ENCODE data around the gene ALDH3B1.

Gene ALDH3B1

DNA sequence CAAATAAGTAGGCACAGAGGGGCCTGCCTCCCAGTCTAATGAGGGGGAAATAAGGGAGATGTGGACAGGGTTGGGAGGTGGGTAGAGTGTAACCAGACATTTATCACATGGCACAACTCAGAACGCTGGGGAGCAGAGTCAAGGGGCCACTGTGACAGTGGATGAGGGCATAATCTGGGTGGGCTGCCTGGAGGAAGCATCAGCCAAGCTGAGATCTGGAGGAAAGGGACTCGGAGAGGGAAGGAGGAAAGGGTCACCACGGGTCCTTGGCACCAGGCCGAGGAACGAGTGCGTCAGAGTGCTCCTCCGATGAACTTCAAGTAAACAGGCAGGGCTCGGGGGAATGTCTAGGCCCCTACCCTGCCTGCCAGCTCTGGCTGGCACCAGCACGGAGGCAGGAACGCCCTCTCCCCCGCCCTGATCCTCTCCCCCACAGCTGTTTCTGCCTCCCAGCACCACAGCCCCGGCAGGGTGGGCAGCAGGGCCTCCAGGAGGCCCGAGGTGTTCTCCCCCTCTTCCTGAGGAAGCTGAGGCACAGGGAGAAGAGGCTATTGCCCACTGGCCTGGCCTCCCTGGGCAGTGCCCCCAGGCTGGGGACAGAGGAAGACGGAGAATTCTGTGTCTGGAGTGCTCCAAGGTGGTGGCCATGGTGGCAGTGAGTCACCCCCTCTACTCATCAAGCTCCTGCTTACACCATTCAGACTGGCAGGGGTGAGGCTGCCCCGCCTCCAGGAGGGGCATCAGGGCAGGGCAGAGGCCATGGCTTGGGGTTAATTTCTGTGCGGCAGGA, 4.2 kb downstream of the ALDH3B1 start:
- peak; percentile 11 for DNase-seq

- no peak for DNase-seq
Observed at GRCh38 chr11:68014947-68015447, 4.9 kb downstream of the ALDH3B1 start.

DNA sequence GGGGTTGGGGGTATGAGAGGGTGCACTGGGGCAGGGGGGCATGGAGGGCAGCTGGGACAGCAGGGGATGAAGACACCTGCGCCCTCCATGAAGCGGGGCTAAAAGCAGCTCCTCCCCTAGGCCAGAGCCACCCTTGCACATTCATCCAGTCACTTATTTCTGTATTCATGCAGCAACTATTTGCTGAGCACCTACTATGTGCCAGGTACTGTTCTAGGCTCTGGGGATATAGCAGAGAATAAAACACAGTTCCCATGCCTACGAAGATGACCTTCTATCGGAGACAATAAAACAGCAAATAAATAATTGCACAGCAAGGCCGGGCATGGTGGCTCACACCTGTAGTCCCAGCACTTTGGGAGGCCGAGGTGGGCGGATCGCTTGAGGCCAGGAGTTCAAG, 5.3 kb downstream of the ALDH3B1 start:
- DNase-seq, result no peak

DNA sequence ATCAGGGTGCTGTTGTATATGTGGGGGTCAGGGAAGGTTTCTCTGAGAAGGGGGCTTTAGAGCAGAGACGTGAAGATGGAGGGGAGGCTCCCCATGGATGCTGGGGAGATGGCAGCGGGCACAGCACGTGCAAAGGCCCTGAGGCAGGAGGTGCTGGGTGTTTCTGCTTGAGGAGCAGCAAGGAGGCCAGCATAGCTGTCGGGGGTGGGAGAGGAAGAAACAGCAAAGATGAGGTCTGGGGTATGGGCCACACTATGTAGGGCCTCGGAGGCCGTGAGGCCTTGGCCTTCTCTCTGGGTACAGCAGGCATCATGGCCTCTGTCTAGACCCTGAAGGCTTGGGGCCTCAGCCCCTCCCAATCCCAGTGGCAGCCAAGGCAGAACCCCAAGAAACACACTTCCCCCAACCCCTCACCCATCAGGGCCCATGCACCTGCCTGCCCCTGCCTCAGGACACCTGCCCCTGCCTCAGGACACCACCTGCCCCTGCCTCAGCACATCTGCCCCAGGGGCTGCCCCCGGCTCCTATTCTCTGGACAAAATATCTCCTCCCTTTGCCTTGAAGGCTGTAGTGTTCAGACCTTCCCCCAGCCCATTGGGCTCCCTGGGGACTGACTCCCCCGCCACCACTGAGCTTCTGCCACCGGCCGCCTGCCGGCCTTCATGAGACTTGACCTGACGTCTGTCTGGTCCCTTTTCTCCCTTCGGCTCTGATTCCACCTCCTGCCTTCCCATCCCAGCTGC, 6.2 kb downstream of the ALDH3B1 start:
- no peak for DNase-seq

DNA sequence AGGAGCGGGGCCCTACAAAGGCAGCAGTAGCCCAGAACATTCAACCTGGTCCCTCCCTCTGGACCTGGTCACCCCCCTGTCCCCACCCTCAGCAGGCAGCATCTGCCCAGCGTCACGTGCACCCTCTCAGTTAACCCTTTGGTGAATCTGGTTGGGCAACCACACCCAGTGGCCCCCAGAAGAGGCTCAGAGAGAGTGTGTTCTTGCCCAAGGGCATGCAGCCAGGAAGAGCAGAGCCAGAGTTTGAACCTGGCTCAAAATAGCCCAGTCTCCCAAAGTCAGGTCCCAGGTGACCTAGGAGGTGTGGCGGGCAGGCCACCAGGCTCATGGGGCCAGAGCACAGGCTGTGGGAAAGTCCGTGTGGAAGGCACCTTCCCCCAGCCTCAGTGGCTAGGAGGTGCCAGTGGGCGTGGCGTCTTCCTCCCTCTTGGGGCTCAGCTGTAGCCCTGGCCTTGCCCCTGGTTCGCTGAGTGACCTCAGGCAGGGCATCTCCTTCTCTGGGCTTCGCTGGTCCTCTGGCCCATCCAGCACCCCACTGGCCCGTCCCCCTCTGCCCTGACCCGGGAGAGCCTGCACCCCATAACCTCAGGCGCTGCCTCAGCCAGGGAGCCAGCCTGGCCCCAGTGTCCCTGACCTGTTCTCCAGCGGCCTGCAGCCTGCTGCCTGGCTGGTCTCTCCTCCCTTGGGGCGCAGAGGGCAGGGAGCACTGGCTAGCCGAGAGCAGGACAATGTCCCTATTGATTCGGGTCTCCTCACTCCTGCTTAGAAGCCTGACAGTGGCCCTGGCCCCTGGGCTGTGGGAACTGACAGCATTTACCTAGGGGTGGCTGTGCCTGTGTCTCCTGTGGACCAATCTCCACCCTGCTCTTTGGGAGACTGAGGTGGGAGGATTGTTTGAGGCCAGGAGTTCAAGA, 7.0 kb downstream of the ALDH3B1 start:
- DNase-seq, result no peak

DNA sequence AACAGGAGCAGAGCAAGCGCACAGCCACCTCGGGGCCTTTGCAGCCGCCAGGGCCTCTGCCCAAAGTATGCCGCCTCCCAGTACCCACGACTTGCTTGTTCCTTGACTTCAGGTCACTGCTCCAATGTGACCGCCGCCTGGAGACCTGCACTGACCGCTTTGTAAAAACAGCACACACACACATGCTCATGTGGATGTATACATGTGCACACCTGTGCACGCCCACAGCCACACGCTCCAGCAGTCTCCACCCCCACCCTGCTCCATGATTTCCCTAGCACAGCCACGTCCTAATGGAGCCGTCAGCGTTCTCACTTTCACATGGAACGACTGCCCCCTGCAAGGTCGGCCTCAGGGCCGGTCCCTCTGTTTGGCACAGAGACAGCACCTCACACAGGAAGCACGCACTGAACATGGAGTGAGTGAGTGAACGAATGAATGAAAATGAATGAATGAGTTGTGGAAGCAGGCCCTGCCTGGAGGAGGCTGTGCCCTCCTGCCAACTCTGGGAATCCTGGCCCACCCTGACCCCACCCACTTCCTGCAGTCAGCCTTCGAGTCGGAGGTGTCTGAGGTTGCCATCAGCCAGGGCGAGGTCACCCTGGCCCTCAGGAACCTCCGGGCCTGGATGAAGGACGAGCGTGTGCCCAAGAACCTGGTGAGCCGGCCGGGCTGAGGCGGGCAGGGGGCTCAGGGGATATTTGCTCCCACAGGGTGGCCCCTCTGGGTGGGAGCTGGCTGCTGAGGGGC, 8.0 kb downstream of the ALDH3B1 start:
- DNase-seq, result no peak

DNA sequence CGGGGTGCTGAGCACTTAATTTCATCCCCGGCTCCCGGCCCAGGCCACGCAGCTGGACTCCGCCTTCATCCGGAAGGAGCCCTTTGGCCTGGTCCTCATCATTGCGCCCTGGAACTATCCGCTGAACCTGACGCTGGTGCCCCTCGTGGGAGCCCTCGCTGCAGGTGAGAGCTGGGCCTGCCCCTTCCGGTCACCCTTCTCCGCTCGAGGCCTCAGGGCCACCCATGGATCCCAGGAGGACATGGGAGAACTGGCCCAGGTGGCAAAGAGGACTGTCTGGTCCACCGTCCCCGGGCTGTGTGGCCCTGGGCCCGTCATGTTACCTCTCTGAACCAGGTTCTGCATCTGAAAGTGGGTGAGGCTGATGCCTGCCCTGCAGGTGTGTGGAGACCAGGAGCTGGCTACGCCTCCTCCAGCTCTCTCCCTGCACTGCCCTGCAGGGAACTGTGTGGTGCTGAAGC, 8.6 kb downstream of the ALDH3B1 start:
- DNase-seq, result no peak

DNA sequence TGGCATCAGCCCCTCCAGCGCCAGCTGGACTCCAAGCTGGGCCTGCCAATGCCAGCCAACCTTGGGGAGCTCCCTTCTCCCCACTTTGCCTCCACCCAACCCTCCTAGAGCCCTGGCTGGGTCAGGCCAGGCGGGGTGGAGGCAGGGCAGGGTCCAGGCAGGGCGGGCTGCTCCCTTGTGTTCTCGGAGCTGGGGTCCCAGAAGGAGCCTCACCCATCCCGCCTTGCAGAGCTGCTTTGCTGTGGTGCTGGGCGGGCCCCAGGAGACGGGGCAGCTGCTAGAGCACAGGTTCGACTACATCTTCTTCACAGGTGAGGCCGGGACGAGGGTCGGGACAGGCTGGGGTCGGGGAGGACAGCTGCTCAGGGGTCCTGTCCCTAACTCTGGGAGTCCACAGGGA, 9.4 kb downstream of the ALDH3B1 start:
- DNase-seq, result no peak

DNA sequence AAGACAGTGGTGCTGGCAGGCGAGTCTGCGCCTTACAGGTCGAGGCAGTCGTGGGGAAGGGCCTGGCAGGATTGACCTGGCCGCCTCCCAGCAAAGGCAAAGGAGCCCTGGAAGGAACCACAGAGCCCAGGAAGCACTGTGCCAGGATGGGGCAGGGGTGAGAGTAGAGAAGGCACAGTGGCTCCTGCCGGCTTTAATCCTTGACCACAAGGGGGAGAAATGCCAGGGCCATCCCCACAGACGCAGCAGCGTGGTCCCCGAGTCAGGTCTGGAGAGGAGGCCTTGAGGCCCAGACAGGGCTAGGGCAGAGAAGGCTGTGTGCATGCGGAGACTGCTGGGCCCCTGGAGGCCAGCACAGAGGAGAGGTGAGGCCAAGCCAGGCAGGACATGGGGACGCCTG, 10.4 kb downstream of the ALDH3B1 start:
- DNase-seq, result no peak

DNA sequence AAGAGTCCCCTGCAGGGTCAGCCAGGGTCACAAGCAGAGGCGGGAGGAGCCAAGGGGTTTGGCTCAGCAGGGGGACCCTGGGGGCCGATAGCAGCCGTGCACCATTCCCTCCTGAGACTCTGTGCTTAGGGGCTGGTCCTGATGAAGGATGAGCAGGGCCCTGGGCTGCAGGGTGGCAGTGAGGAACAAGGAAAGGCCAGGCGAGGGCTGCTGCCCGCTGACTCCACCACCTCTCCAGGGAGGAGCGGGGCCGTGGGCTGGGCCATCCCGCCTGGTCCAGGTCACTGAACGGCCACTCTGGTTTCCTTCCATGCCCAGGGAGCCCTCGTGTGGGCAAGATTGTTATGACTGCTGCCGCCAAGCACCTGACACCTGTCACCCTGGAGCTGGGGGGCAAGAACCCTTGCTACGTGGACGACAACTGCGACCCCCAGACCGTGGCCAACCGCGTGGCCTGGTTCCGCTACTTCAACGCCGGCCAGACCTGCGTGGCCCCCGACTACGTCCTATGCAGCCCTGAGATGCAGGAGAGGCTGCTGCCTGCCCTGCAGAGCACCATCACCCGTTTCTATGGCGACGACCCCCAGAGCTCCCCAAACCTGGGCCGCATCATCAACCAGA, 11.2 kb downstream of the ALDH3B1 start:
- DNase-seq, result no peak

DNA sequence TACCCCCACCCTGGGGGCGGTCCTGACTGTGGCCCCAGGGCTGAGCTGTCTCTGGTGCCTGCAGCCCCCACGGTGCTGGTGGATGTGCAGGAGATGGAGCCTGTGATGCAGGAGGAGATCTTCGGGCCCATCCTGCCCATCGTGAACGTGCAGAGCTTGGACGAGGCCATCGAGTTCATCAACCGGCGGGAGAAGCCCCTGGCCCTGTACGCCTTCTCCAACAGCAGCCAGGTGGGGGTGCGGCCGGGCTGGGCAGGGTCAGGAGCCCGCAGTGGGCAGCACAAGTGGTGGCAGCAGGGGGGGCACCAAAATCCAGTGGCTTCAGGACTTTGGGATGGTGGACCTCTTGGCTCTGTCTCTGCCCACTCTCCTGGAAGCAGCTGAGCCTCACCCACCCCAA, 12.4 kb downstream of the ALDH3B1 start:
- DNase-seq, result no peak

GRCh38 chr11:68024508-68024907, 14.4 kb downstream of the ALDH3B1 start:
- no peak for DNase-seq

DNA sequence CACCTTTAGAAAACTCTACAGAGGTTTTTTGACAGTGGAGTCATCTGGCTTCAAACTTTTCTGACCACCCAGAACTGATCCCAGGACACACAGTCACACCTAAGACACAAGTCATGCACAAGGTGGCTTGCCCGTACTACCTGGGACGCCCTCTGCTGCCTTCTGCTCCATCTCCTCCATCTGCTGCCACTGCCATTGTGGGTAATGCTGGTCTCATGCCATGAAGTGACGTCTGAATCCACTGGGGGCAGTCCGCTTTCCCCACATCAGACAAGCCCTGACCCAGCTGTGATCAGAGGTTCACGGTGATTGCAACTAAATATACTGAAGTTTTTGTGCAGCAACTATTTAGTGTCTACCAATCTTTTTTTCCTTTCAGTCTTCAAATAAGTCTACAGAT, 14.9 kb downstream of the ALDH3B1 start:
- no peak for DNase-seq

GRCh38 chr11:68026391-68027105, 16.4 kb downstream of the ALDH3B1 start:
- no peak for DNase-seq

DNA sequence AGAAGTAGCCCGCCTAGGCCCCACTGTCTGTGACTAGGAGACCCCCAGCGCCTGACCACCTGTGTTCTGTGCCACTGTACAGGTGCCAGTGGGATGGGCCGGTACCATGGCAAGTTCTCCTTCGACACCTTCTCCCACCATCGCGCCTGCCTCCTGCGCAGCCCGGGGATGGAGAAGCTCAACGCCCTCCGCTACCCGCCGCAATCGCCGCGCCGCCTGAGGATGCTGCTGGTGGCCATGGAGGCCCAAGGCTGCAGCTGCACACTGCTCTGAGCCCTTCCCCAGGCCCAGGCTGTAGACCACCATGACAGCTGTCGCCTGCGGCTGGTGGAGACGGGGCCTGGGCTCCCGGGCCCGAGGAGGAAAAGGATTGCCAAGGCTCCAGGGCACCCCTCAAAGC, 17.5 kb downstream of the ALDH3B1 start:
- DNase-seq, result no peak

DNA sequence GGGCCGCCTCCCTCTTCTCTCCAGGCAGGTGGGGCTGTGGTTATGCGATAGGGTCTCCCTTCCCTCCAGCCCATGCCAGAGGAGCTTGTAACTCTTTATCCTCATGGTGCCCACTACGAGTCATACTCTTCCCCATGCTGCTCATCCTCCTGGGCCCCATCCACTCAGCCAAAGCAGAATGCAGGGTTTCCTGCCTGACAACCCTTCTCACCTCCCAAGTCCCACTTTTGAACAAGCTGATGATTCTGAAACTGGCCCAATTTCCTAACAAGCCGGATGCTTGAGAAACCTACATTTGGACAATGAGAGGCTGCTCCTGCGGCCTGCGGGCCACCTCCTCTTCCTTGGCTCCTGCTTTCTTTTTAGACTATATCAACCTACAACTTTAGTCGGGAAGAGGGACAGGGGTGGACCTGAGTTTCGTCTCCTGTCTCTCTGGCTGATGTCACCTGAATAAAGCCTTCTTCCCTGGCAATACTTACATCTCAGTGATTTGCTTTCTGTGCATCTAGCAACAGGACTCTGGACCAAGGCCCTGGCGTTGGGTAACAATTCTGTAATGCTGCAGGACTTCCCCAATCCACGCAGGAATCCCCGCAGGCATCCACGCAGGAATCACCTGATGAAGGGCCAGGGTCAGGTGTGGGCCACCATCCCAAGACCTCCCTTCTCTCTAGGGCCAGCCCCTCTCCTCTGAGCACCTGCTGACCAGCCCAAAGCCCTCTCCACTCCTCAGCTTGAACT, 18.8 kb downstream of the ALDH3B1 start:
- no peak for DNase-seq

DNA sequence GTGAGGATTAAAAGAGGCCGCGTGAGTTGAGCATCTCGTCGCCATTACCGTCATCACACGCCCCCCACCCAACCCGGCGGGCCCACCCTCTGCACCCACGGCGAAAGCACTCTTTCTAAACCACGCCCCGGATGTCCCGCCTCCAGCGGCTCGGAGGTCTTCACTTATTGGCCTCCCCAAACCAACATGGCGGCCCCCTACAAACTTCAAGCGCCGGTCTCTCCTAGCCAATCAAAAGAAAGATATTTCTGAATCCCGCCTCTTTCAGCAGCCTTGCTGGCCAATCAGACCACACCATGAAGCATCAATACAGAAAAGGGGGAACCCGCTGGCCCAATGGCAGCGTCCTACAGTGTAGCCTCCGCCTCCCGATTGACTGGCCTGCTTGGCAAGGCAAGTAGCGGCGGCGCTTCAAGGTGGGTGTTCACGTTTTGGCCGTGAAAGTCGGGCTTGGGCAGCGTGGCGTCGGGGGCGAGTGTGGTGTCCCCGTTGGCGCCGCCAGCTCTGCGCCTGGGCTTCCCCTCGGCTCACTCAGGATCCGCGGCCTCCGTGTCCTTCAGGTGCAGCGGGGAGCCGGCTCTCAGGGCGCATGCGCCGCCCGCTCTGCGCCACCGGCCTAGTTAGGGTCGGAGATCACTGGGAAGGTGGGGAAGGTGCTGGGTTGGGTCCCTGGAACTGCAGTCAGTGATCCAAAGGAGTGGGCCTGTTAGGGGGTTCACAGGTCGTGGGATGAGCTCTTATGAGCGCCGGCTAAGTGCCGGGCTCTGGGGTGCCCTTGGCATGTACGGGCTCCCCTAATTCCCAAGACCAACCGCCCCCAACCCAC, 20.4 kb downstream of the ALDH3B1 start, which contains the start of gene NDUFS8:
TSS of gene NDUFS8 (plus strand) at position 364 of the 826 bp plus-strand sequence. CDS start 1,471 bp downstream, outside the sequence.
- DNase-seq, result peak; percentile 99

GRCh38 chr11:68031144-68031464, 21.0 kb downstream of the ALDH3B1 start:
- DNase-seq, result no peak

DNA sequence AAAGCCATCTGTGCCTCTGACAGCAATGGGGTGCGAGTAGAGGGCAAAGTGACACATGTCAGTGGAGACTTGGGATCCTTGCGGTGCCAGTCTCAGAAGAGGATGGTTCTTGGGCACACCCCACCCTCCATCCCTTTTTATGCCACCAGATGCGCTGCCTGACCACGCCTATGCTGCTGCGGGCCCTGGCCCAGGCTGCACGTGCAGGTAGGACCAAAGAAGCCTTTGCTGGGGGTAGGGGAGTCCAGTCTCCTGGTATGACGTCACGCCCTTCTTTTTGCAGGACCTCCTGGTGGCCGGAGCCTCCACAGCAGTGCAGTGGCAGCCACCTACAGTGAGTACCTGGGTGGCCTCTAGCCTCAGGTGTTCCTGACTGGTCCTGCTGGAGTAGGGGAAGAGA, 21.9 kb downstream of the ALDH3B1 start:
- no peak for DNase-seq

Data from NCI-H2171 treated with DMSO at 0.1 percent for 48 hours (cell line).